Endothelial cell of umbilical vein (primary cell): ENCODE results near the gene FBXO38.

Experiments used
- EZH2 ChIP-seq: IDR thresholded peaks from 2 replicates; pipeline ENCODE4 v1.6.1; 2012; ENCODE audit warnings: borderline replicate concordance, low read depth, mild to moderate bottlenecking, moderate library complexity, low read length, inconsistent platforms; ENCODE audit not compliant: severe bottlenecking
- FOS ChIP-seq: IDR thresholded peaks from 2 replicates; pipeline ENCODE4 v1.6.1; 2011; ENCODE audit warnings: mild to moderate bottlenecking, low read length, moderate library complexity, borderline replicate concordance; ENCODE audit not compliant: insufficient read depth
- GATA2 ChIP-seq: IDR thresholded peaks from 2 replicates; pipeline ENCODE4 v1.7.0; 2011; ENCODE audit warnings: low read depth, mild to moderate bottlenecking, moderate library complexity, mixed read lengths, low read length; ENCODE audit not compliant: insufficient read length, insufficient read depth
- JUN ChIP-seq: IDR thresholded peaks from 2 replicates; pipeline ENCODE4 v1.6.1; 2011; ENCODE audit warnings: borderline replicate concordance, low read depth; ENCODE audit not compliant: insufficient read length, insufficient read depth
- MYC ChIP-seq: IDR thresholded peaks from one replicate; pipeline ENCODE4 v1.6.1; 2011; ENCODE audit warnings: mild to moderate bottlenecking, low read depth, low read length
- POLR2A ChIP-seq: IDR thresholded peaks from 2 replicates; pipeline ENCODE4 v1.6.1; 2012; ENCODE audit warnings: low read depth, mild to moderate bottlenecking, control low read depth, low read length
- POLR2AphosphoS5 ChIP-seq: IDR thresholded peaks from 2 replicates; pipeline ENCODE4 v1.6.1; 2012; ENCODE audit warnings: low read depth, mild to moderate bottlenecking, control low read depth, low read length, moderate library complexity; ENCODE audit not compliant: insufficient read depth
- TF ChIP-seq, protein P1 (sequence below), 2 donors: IDR thresholded peaks; 1 replicate in 1 of 2; 2 replicates in 1 of 2; pipeline ENCODE4 v1.5.1; 2011; ENCODE audit warnings: low read length in 2 of 2, mild to moderate bottlenecking in 2 of 2, moderate library complexity in 2 of 2, control low read depth in 1 of 2, inconsistent platforms in 1 of 2, low read depth in 1 of 2; ENCODE audit not compliant: insufficient read depth in 1 of 2; ENCODE audit errors: extremely low read depth in 1 of 2
- TF ChIP-seq, protein P2 (sequence below): IDR thresholded peaks from 2 replicates; pipeline ENCODE4 v1.6.1; 2011; ENCODE audit not compliant: insufficient read depth, insufficient read length

GRCh38 chr5:148474025-148474511 lies 90.3 kb downstream of the FBXO38 start:
- TF ChIP-seq EZH2 (no peak), POLR2A (no peak), POLR2AphosphoS5 (peak; percentile 48), MYC (no peak), FOS (peak; percentile 92), JUN (peak; percentile 41), GATA2 (peak; percentile 79)
- TF ChIP-seq, protein P1, sequence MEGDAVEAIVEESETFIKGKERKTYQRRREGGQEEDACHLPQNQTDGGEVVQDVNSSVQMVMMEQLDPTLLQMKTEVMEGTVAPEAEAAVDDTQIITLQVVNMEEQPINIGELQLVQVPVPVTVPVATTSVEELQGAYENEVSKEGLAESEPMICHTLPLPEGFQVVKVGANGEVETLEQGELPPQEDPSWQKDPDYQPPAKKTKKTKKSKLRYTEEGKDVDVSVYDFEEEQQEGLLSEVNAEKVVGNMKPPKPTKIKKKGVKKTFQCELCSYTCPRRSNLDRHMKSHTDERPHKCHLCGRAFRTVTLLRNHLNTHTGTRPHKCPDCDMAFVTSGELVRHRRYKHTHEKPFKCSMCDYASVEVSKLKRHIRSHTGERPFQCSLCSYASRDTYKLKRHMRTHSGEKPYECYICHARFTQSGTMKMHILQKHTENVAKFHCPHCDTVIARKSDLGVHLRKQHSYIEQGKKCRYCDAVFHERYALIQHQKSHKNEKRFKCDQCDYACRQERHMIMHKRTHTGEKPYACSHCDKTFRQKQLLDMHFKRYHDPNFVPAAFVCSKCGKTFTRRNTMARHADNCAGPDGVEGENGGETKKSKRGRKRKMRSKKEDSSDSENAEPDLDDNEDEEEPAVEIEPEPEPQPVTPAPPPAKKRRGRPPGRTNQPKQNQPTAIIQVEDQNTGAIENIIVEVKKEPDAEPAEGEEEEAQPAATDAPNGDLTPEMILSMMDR (IDR thresholded peaks at IDR 0.05; ENCODE audit: extremely low read depth in 1 of 2, insufficient read depth in 1 of 2, low read depth in 1 of 2, low read length in 2 of 2) = no peak
- TF ChIP-seq, protein P2, sequence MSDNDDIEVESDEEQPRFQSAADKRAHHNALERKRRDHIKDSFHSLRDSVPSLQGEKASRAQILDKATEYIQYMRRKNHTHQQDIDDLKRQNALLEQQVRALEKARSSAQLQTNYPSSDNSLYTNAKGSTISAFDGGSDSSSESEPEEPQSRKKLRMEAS = no peak
